H9 (cell line): ENCODE data around the gene HIC1. TPM values are rescaled to one million over a fixed set of nuclear protein-coding genes. Genes with fewer than 3 reads are reported as not detected.

Source experiments
- DNase-seq: peaks from one replicate; pipeline ENCODE4 v3.0.0-alpha.2; 2017
- H2AFZ ChIP-seq: one replicate; pipeline ENCODE4 v1.6.1; 2013; ENCODE audit warnings: mild to moderate bottlenecking, low read length, control low read depth, moderate library complexity
- H2AK5ac ChIP-seq: 2 replicates; pipeline ENCODE4 v1.6.1; 2013; ENCODE audit warnings: low read length, control low read depth, mixed read lengths; ENCODE audit not compliant: insufficient read length
- H2BK120ac ChIP-seq: one replicate; pipeline ENCODE4 v1.6.1; 2013; ENCODE audit warnings: low read depth, mild to moderate bottlenecking, low read length, control low read depth, inconsistent platforms; ENCODE audit not compliant: poor library complexity, severe bottlenecking
- H2BK12ac ChIP-seq: 2 replicates; pipeline ENCODE4 v1.6.1; 2013; ENCODE audit warnings: low read length, control low read depth, mixed read lengths, low read depth; ENCODE audit not compliant: insufficient read length
- H2BK15ac ChIP-seq: 2 replicates; pipeline ENCODE4 v1.6.1; 2013; ENCODE audit warnings: low read depth, low read length, control low read depth
- H2BK20ac ChIP-seq: one replicate; pipeline ENCODE4 v1.6.1; 2013; ENCODE audit warnings: low read depth, mild to moderate bottlenecking, low read length, control low read depth, inconsistent platforms; ENCODE audit not compliant: poor library complexity, severe bottlenecking
- H2BK5ac ChIP-seq: 2 replicates; pipeline ENCODE4 v1.6.1; 2013; ENCODE audit warnings: low read length, control low read depth, mixed read lengths; ENCODE audit not compliant: insufficient read length
- H3K14ac ChIP-seq: 2 replicates; pipeline ENCODE4 v1.6.1; 2013; ENCODE audit warnings: low read length, control low read depth; ENCODE audit not compliant: insufficient read depth
- H3K18ac ChIP-seq: 2 replicates; pipeline ENCODE4 v1.6.1; 2013; ENCODE audit warnings: low read depth, mild to moderate bottlenecking, mixed read lengths, low read length, control low read depth; ENCODE audit not compliant: insufficient read length
- H3K23ac ChIP-seq: 2 replicates; pipeline ENCODE4 v1.6.1; 2013; ENCODE audit warnings: low read length, control low read depth, mixed read lengths, low read depth; ENCODE audit not compliant: insufficient read length
- H3K23me2 ChIP-seq: 2 replicates; pipeline ENCODE4 v1.6.1; 2013; ENCODE audit warnings: low read depth, mild to moderate bottlenecking, mixed read lengths, low read length, control low read depth; ENCODE audit not compliant: insufficient read length, poor library complexity, severe bottlenecking
- H3K27ac ChIP-seq: 2 replicates; pipeline ENCODE4 v1.5.1; 2013; ENCODE audit warnings: low read length, control low read depth, mixed read lengths, low read depth; ENCODE audit not compliant: insufficient read length
- H3K27me3 ChIP-seq: 2 replicates; pipeline ENCODE4 v1.6.1; 2013; ENCODE audit warnings: low read length, control low read depth, inconsistent platforms; ENCODE audit not compliant: insufficient read depth
- H3K4ac ChIP-seq: 2 replicates; pipeline ENCODE4 v1.6.1; 2013; ENCODE audit warnings: low read depth, mild to moderate bottlenecking, control low read depth, inconsistent platforms, low read length, moderate library complexity
- H3K4me1 ChIP-seq: 2 replicates; pipeline ENCODE4 v1.6.1; 2013; ENCODE audit warnings: low read length, control low read depth, inconsistent platforms; ENCODE audit not compliant: insufficient read depth
- H3K4me2 ChIP-seq: 2 replicates; pipeline ENCODE4 v1.6.1; 2013; ENCODE audit warnings: low read length, control low read depth, mixed read lengths; ENCODE audit not compliant: insufficient read length, insufficient read depth
- H3K56ac ChIP-seq: 2 replicates; pipeline ENCODE4 v1.6.1; 2013; ENCODE audit warnings: low read depth, mild to moderate bottlenecking, mixed read lengths, low read length, control low read depth; ENCODE audit not compliant: insufficient read length
- H3K79me1 ChIP-seq: 2 replicates; pipeline ENCODE4 v1.6.1; 2013; ENCODE audit warnings: low read depth, mild to moderate bottlenecking, moderate library complexity, low read length, control low read depth, inconsistent platforms; ENCODE audit not compliant: insufficient read depth, poor library complexity, severe bottlenecking
- H3K79me2 ChIP-seq: 2 replicates; pipeline ENCODE4 v1.6.1; 2013; ENCODE audit warnings: low read length, control low read depth, inconsistent platforms; ENCODE audit not compliant: insufficient read depth
- H3K9ac ChIP-seq: 2 replicates; pipeline ENCODE4 v1.6.1; 2013; ENCODE audit warnings: low read length, control low read depth, mixed read lengths; ENCODE audit not compliant: insufficient read length; ENCODE audit errors: extremely low read depth
- H3K9me3 ChIP-seq: one replicate; pipeline ENCODE4 v1.6.1; 2013; ENCODE audit warnings: low read depth, low read length, inconsistent platforms; ENCODE audit not compliant: control insufficient read depth
- H3T11ph ChIP-seq: one replicate; pipeline ENCODE4 v1.6.1; 2013; ENCODE audit warnings: mild to moderate bottlenecking, low read length, control low read depth, inconsistent platforms
- H4K20me1 ChIP-seq: one replicate; pipeline ENCODE4 v1.6.1; 2013; ENCODE audit not compliant: control insufficient read depth, insufficient read length, insufficient read depth
- H4K5ac ChIP-seq: 2 replicates; pipeline ENCODE4 v1.6.1; 2013; ENCODE audit warnings: low read depth, mild to moderate bottlenecking, mixed read lengths, low read length, control low read depth; ENCODE audit not compliant: insufficient read length
- H4K8ac ChIP-seq: replicated peaks from 2 replicates; pipeline ENCODE4 v1.6.1; 2013; ENCODE audit warnings: low read length, control low read depth, mixed read lengths, low read depth; ENCODE audit not compliant: insufficient read length
- H4K91ac ChIP-seq: 2 replicates; pipeline ENCODE4 v1.6.1; 2013; ENCODE audit warnings: low read depth, mild to moderate bottlenecking, moderate library complexity, mixed read lengths, low read length, control low read depth; ENCODE audit not compliant: insufficient read length
- H3K27ac Mint-ChIP-seq, 3 experiments: 2 replicates in 2 of 3; 3 replicates in 1 of 3; pipeline ENCODE4 v1.8.0; 2020 to 2021; ENCODE audit warnings: mixed read lengths in 3 of 3, mild to moderate bottlenecking in 1 of 3, moderate library complexity in 1 of 3
- H3K27me3 Mint-ChIP-seq: 2 replicates; pipeline ENCODE4 v1.8.0; 2021; ENCODE audit warnings: low read depth, mild to moderate bottlenecking, moderate library complexity, mixed read lengths
- H3K36me3 Mint-ChIP-seq, 3 experiments: 2 replicates in 2 of 3; 3 replicates in 1 of 3; pipeline ENCODE4 v1.8.0; 2020 to 2021; ENCODE audit warnings: low read depth in 3 of 3, mixed read lengths in 3 of 3; ENCODE audit not compliant: insufficient read depth in 1 of 3
- H3K4me1 Mint-ChIP-seq, 2 experiments: 2 replicates each; pipeline ENCODE4 v1.8.0; 2020; ENCODE audit warnings: mixed read lengths in 2 of 2
- H3K4me3 Mint-ChIP-seq, 2 experiments: 2 replicates in 1 of 2; 3 replicates in 1 of 2; pipeline ENCODE4 v1.8.0; 2020 to 2021; ENCODE audit warnings: mild to moderate bottlenecking in 2 of 2, mixed read lengths in 2 of 2, moderate library complexity in 1 of 2
- H3K9me3 Mint-ChIP-seq, 2 experiments: 2 replicates in 1 of 2; 3 replicates in 1 of 2; pipeline ENCODE4 v1.8.0; 2020; ENCODE audit warnings: mild to moderate bottlenecking in 2 of 2, mixed read lengths in 2 of 2, moderate library complexity in 1 of 2
- WGBS: extraction: QIAGEN DNeasy Blood & Tissue Kit; methylation state at CpG from one replicate; pipeline ENCODE4 v1.1.7; 2013; ENCODE audit warnings: missing lambda C conversion rate, low lambda C conversion rate, mixed read lengths; ENCODE audit not compliant: insufficient read length; ENCODE audit errors: extremely low coverage; 5-methylcytosine and 5-hydroxymethylcytosine counted together
- total RNA-seq: library from RNA; stranded (reverse); gene quantifications from 2 replicates; pipeline ENCODE4 v1.2.1, GENCODE V29; 2021
- TF ChIP-seq, protein P1 (sequence below): fragments of 200-600 bp; sonication (generic); conservative IDR thresholded peaks from 3 replicates; pipeline ENCODE4 v1.8.0; 2021; ENCODE audit warnings: antibody characterized with exemption, mild to moderate bottlenecking

Gene HIC1
- total RNA-seq, 1 experiment from 2014 or later: 1.8 TPM

DNA sequence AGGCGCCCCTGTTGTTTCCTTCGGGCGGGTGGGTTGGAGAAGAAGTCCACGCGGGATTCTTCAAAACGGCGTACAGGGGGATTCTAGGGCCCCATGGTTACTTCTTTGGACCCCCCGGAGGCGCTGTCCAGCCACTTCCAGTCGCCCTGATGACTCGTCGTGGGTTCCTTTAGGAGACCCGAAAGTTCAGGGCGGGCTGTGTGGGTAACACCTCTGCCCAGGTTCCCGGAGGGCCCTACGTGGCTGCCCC, 716 bp upstream of the HIC1 start:
- no peaks in the 10 kb centered on the region; a peak in 2 of 7 replicates for H3K36me3 Mint-ChIP-seq
- Histone ChIP-seq H3K4ac (no peak overlapping the region), H2BK20ac (no peak overlapping the region), H3K9me3 (no peaks in the 10 kb centered on the region), H2BK12ac (no peak overlapping the region), H3K4me1 (no peaks in the 10 kb centered on the region), H2BK120ac (no peak overlapping the region), H3K23ac (no peak overlapping the region), H4K8ac (no peak overlapping the region), H2AK5ac (no peak overlapping the region), H3K79me1 (no peaks in the 10 kb centered on the region), H3K14ac (no peak overlapping the region), H4K91ac (no peak overlapping the region), H3T11ph (no peak overlapping the region), H2BK5ac (no peak overlapping the region), H4K5ac (no peak overlapping the region), H3K23me2 (peaks cover 7% of the 10 kb centered on the region), H3K9ac (no peak overlapping the region), H2BK15ac (no peak overlapping the region), H3K27ac (no peak overlapping the region), H3K79me2 (no peaks in the 10 kb centered on the region), H3K56ac (no peak overlapping the region), H3K18ac (no peak overlapping the region), H3K27me3 (peaks cover 64% of the 10 kb centered on the region), H4K20me1 (peaks cover 4% of the 10 kb centered on the region), H3K4me2 (peak overlapping the region; percentile 51), H2AFZ (no peak overlapping the region)
- H3K4me3 Mint-ChIP-seq: peak overlapping the region; percentile 41 to 67
- TF ChIP-seq, protein P1, sequence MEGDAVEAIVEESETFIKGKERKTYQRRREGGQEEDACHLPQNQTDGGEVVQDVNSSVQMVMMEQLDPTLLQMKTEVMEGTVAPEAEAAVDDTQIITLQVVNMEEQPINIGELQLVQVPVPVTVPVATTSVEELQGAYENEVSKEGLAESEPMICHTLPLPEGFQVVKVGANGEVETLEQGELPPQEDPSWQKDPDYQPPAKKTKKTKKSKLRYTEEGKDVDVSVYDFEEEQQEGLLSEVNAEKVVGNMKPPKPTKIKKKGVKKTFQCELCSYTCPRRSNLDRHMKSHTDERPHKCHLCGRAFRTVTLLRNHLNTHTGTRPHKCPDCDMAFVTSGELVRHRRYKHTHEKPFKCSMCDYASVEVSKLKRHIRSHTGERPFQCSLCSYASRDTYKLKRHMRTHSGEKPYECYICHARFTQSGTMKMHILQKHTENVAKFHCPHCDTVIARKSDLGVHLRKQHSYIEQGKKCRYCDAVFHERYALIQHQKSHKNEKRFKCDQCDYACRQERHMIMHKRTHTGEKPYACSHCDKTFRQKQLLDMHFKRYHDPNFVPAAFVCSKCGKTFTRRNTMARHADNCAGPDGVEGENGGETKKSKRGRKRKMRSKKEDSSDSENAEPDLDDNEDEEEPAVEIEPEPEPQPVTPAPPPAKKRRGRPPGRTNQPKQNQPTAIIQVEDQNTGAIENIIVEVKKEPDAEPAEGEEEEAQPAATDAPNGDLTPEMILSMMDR: no peak
- H3K9me3 Mint-ChIP-seq: no peaks in the 10 kb centered on the region
- no CpG with 5 or more reads among the region's 16 CpGs for WGBS
- no peak for DNase-seq
- H3K27ac Mint-ChIP-seq: no peak overlapping the region
- H3K27me3 Mint-ChIP-seq: peaks cover 68% of the 10 kb centered on the region
- H3K4me1 Mint-ChIP-seq: peaks cover 7 to 9% of the 10 kb centered on the region in 2 experiments; a peak in 3 of 4 replicates
